GM11168 (cell line): ENCODE measurements around the gene B4GALT7.

ENCODE experiments used
- in situ Hi-C: fragments of 300-500 bp; cut with MboI; formaldehyde crosslinking; loops from one replicate; pipeline ENCODE4 v1.12.0; 2022; ENCODE audit warnings: low sequenced_read_pairs; ENCODE audit not compliant: unreplicated experiment

The B4GALT7 gene

GRCh38 chr5:177592010-177592834 lies 7.7 kb upstream of the B4GALT7 start, which contains the start of gene TMED9:
TSS of gene TMED9 (plus strand) at chr5:177592203. CDS start at chr5:177592215, 12 bp downstream.
- in situ Hi-C loops = no loop called here

GRCh38 chr5:177592905-177593304 lies 7.0 kb upstream of the B4GALT7 start:
- in situ Hi-C loops = no loop called here

DNA sequence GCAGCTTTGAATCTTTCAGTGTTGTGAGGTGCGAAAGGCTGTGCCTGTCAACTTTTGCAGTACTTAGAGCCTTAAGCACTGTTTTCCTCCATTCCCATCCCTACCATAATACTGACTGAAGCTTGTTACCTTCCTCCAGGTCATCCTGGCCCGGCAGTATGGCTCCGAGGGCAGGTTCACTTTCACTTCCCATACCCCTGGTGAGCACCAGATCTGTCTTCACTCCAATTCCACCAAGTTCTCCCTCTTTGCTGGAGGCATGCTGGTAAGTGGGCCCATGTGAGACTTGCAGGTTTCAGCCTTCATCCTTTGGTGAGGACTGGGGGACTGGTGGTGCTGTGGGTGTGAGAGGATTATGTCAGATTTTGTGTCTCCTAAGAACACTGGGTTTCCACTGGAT lies 6.4 kb upstream of the B4GALT7 start:
- in situ Hi-C loops = no loop called here

- in situ Hi-C loops = no loop called here
Measured at GRCh38 chr5:177594071-177594470, 5.9 kb upstream of the B4GALT7 start.

GRCh38 chr5:177595026-177595585 lies 4.8 kb upstream of the B4GALT7 start:
- in situ Hi-C loops = no loop called here

GRCh38 chr5:177595991-177596774 lies 3.7 kb upstream of the B4GALT7 start:
- in situ Hi-C loops = no loop called here

GRCh38 chr5:177596775-177597238 lies 3.1 kb upstream of the B4GALT7 start:
- in situ Hi-C loops = no loop called here

- in situ Hi-C loops = no loop called here
Measured at GRCh38 chr5:177598477-177598876, 1.5 kb upstream of the B4GALT7 start.

DNA sequence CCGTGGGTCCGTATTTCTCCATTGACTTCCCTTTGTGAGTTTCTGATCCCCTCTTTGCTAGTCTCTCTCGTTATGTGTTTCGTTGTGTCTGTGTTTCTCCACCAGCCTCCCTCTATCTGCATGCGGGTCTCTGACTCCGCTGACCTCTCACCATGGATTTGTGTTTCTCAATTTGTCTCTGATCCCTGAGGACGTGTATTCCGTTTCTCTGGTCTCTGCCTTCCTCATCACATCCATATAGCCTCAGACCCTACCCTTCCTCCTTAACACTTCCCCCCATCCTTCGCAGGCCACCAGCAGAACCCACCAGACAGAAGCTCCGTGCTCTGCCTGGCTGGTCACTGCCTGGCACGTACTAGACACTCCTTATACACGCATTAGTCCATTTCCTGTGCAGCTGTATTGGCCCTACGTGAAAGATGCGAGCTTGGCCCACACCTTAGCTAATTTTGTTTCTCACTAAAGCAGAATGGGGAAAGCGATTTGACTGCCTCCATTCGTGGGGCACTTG lies 631 bp downstream of the B4GALT7 start:
- in situ Hi-C loops = no loop called here

GRCh38 chr5:177601126-177601525 lies 1.2 kb downstream of the B4GALT7 start:
- in situ Hi-C loops = no loop called here

DNA sequence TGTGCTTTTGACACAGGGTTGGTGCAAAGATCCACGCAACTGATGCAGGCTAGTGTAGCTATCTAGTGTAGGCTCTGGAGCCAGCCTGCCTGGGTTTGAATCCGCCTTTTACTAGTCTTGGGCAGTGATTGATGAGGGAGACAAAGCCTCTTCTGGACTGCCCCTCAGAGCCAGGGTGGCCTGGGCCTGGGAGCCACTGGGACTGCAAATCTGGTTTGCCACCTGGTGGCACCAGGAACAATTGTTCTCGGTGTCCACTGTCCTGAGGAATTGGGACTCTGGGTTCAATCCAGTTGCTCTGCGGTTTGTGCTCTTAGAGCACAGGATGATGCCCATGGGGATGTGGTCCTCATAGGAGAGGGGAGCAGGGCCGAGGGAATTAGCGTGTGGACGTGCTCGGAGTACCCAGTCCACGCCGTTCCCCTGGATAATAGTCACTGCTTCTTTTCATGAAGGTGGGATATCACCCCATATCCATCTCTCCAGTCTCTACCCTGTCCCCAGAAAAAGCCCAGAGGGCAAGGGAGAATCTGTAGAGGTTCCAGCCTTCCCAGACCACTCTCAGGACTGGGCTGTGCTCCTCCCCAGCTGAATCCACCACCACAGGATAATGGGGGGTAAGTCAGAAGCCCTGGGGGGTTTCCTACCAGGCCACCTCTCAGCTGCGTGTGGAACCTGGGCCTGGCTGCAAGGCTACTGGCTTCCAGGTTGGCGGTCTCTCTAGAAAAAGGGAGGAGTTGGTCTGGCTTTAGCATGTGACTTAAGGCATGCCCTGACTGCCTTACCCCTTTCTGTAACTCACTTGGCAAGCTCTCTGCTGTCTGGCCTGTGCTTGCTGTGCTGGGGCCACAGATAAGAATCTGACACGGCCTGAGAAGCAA lies 1.9 kb downstream of the B4GALT7 start:
- in situ Hi-C loops = no loop called here

DNA sequence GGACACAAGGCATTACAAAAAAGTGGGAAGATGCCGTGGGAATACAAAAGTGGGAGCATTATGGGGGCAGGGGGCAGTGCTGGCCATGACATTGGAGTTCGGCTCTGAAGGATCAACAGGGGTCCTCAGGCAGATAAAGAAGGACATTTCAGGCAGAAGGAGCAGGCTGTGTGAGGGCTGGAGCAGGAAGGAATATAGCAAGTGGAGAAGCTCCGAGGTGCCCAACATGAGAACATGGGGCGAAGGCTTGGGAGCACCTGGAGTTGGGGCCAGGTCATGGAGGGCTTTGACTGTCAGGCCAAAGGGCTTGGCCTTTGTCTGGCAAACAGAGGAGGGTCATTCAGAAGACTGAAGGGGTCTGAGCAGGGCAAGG lies 2.5 kb downstream of the B4GALT7 start:
- in situ Hi-C loops = no loop called here

DNA sequence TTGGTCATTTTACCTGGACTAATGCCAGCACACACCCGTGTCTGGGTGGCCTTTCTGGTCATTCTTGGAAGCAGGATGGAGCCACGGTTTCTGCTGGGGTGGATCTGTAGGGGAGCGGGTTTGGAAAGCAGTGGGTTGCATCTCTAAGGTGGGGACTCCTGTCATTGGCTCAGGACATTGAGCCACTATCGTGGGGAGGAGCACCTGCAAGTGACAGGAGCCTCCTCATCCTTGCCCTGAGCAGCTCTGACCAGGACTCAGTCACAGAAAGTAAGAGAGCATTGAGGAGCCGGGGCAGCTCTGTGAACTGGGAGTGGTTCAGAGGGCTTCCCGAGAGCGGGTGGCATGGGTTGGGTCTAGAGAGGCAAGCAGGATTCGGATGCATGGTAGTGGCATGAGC lies 3.7 kb downstream of the B4GALT7 start:
- in situ Hi-C loops = no loop called here

- in situ Hi-C loops = no loop called here
Measured at GRCh38 chr5:177604116-177604521, 4.2 kb downstream of the B4GALT7 start.

DNA sequence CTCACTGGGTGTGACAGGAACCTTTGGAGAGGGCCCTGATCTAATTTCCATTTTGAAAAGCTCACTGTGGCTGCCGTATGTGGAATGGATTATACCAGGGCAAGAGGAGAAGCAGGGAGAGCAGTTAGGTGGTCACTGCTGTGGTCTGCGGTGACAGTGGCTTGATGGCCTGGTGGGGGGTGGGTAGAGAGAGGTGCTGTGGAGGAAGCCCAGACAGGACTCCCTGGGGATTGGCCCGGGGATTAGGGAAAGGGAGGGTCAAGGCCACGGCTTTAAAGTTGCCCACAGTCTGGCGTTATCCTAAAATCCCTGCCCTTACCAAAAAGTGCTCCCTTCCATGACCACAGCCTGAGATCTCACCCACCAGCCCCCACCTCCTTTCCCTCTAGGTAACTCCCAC lies 4.7 kb downstream of the B4GALT7 start:
- in situ Hi-C loops = no loop called here

DNA sequence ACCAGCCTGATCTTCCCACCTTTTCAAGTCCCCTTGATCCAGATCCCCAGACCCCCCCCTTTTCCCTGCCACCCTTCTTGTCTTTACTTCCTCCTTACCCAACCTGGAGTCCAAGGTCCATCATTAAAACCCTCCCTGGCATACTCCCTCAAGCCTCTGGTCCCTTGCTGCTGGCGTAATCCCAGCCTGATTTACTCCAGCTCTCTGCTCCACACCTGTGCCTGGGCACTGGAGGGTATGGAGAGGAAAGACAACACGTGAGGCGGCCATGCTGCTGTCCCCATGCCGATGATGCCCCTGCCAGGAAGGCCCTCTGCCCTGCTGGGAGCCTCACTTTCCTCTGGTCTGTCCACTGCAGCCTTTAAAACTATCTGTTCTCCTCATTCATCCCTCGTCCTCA lies 5.1 kb downstream of the B4GALT7 start:
- in situ Hi-C loops = no loop called here

GRCh38 chr5:177605667-177606066 lies 5.7 kb downstream of the B4GALT7 start:
- in situ Hi-C loops = no loop called here

DNA sequence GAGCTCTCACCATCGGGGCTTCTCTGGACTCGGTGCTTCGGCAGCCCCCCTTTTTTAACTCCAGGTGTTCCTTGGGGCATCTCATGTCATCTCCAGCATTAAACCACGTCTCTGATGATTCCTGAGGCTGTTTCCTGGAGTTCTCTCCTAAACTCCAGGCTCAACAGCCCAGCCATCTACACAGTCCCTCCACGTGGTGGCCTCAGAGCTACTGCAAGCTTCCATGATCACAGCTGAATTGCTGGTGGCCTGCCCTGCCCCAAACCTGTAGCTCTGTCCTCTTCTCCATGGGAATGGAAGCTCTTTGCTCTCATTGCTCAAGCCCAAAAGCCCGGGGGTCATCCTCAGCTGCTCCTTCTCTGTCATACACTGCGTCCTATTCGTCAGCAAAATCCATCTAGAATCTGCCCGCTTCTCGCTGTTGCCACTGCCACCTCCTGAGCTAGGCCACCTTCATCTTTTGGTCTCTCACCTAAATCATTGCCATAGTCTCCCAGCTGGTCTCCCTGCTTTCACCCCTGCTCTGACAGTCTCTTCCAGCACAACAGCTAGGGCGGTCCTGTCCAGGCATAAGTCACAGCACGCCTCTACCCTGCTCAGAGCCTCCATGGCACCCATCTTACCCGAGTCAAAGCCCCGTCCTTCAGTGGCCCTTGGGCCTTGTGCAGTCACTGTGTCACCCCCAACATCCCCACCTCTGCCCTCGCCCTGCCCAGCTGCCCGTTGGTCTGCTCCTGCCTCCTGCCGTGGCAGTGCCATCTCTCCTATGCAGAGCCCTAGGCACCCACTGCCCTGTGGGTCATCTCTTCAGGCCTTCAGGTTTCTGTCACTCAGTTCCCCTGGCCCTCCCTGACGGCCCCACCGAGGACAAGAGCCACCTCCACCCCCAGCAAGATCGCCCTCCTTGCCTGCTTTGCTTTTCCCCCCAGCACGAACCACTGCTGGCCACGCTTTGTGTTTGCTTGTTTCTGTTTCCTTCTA lies 6.4 kb downstream of the B4GALT7 start:
- in situ Hi-C loops = no loop called here

DNA sequence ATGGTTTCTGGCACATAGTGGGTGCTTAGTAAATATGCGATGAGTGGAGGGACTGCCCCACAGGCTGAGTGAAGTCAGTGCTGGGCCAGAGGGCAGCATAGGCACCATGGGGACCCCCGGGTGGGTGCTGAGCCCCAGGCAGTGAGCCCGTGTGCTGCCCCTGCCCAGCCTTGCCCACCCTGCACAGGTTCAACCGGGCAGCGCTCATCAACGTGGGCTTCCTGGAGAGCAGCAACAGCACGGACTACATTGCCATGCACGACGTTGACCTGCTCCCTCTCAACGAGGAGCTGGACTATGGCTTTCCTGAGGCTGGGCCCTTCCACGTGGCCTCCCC lies 7.2 kb downstream of the B4GALT7 start:
- in situ Hi-C loops = no loop called here
